Activated naive CD4-positive, alpha-beta T cell treated with anti-CD3 and anti-CD28 coated beads, Interleukin-2, amount 50 U/mL, for 16 hours (primary cell): ENCODE measurements around the gene SCCPDH.
"Not testable (repeated sequence)": the region's sequence is repeated elsewhere in the genome, so short reads cannot be mapped to it uniquely, and the experiment has no call there.

Experiments used
- DNase-seq: peaks from one replicate; pipeline ENCODE4 v3.0.0-alpha.2; 2020

The SCCPDH gene

GRCh38 chr1:246803373-246803772 lies 79.2 kb downstream of the SCCPDH start:
- DNase-seq = no peak

GRCh38 chr1:246803883-246804282 lies 79.7 kb downstream of the SCCPDH start:
- DNase-seq = no peak

- no peak for DNase-seq
Measured at GRCh38 chr1:246805135-246805716, 81.0 kb downstream of the SCCPDH start.

- DNase-seq = no peak
Measured at GRCh38 chr1:246809473-246809872, 85.3 kb downstream of the SCCPDH start.

GRCh38 chr1:246811985-246812384 lies 87.8 kb downstream of the SCCPDH start:
- DNase-seq = no peak

- not testable (repeated sequence) for DNase-seq
Measured at GRCh38 chr1:246813325-246813724, 89.1 kb downstream of the SCCPDH start.

GRCh38 chr1:246814890-246815289 lies 90.7 kb downstream of the SCCPDH start:
- no peak for DNase-seq

- DNase-seq = no peak
Measured at GRCh38 chr1:246815693-246816270, 91.6 kb downstream of the SCCPDH start.
